ENCODE data around the gene SERPINA5. TPM values are rescaled to one million over a fixed set of nuclear protein-coding genes. Genes with fewer than 3 reads are reported as not detected.
"Not testable (repeated sequence)": the region's sequence is repeated elsewhere in the genome, so short reads cannot be mapped to it uniquely, and the experiment has no call there.

The SERPINA5 gene
- total and polyA plus RNA-seq, 7 experiments from 2014 or later: not detected

DNA sequence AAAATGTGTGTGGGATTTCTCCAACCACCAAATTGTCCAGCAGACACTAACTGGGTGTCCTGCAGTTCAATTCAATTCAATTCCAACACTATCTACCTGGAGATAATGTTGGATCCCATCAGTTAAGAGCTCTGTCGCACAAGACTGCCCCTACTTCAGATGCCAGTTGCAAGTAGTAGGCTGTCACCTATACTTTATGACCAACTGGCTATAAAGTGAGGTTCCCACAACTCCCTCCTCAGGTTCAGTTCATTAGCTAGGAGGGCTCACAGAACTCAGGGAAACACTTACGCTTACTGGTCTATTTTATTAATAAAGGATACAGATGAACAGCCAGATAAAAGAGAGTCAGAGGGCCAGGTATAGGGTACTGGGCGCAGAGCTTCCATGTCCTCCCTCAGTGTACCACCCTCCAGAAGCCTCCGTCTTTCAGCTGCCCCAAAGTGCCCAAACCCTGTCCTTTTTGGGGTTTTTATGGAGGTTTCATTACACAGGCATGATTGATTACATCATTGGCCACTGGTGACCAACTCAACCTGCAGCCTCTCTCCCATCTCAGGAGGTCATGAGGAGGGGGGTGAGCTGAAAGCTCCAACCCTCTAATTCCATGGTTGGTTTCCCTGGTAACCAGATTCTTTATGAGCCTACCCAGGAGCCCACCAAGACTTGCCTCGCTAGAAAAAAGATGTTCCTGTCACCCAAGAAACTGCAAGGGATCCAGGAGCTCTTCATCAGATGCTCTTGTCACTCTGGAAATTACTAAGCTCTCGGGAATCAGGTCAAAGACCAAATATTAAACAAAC lies 7.5 kb upstream of the SERPINA5 start:
- no peaks in the 10 kb centered on the region for H3K36me3 Mint-ChIP-seq
- H3K27me3 ChIP-seq (ENCODE audit: control insufficient read depth in 2 of 2, insufficient read depth in 2 of 2, low read length in 2 of 2): no peaks in the 10 kb centered on the region
- no peak overlapping the region for H3K27ac ChIP-seq (ENCODE audit: low read depth, low read length)
- H3K4me1 Mint-ChIP-seq: peaks cover 0 to 2% (median 0%) of the 10 kb centered on the region in 7 donors
- no peak overlapping the region for H3K4me3 ChIP-seq (ENCODE audit: low read length)
- H3K9me3 Mint-ChIP-seq: peaks cover 0 to 1% (median 0%) of the 10 kb centered on the region in 11 donors
- no peaks in the 10 kb centered on the region for H3K9me3 ChIP-seq (ENCODE audit: control insufficient read depth in 2 of 3, low read length in 3 of 3)
- H3K36me3 ChIP-seq (ENCODE audit: control insufficient read depth in 2 of 3, insufficient read depth in 3 of 3, low read length in 3 of 3): no peaks in the 10 kb centered on the region
- ATAC-seq (no peak), DNase-seq (no peak)
- peaks cover 0 to 4% (median 0%) of the 10 kb centered on the region in 5 donors for H3K27me3 Mint-ChIP-seq
- no peak overlapping the region for H3K4me3 Mint-ChIP-seq
- ChIA-PET POLR2A (no interaction called here), CTCF (no interaction called here)
- intact Hi-C loops (cut with micrococcal nuclease): no loop called here
- H3K27ac Mint-ChIP-seq: no peak overlapping the region
- no peaks in the 10 kb centered on the region for H3K4me1 ChIP-seq (ENCODE audit: control insufficient read depth in 2 of 2, insufficient read depth in 2 of 2, low read length in 2 of 2)

DNA sequence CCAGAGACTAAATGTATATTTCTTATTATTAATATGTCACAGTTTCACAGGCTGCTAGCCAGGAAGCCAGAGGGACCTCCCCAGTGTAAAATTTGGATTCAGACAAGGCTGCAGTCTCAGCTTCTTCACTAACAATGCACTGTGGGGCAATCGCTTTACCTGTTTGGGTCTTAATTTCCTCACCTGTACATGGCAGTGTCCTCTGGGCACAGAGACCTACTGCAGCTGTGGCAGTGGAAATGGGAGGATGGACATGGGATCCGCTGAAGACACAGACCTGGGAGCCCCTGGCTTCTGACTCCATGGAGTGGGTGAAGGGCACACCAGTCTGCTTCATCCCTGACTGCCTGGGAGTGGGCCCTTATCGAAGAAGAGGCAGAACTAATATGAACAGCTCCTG lies 6.9 kb upstream of the SERPINA5 start:
- H3K27me3 ChIP-seq (ENCODE audit: control insufficient read depth in 2 of 2, insufficient read depth in 2 of 2, low read length in 2 of 2): no peaks in the 10 kb centered on the region

GRCh38 chr14:94575730-94576585 lies 5.3 kb upstream of the SERPINA5 start:
- ChIA-PET CTCF (no interaction called here), POLR2A (no interaction called here)
- peaks cover 0 to 2% (median 0%) of the 10 kb centered on the region in 7 donors for H3K4me1 Mint-ChIP-seq
- no peak overlapping the region for H3K27ac Mint-ChIP-seq
- H3K4me1 ChIP-seq (ENCODE audit: control insufficient read depth in 2 of 2, insufficient read depth in 2 of 2, low read length in 2 of 2): no peaks in the 10 kb centered on the region
- no peak overlapping the region for H3K4me3 ChIP-seq (ENCODE audit: low read length)
- no peak overlapping the region for H3K4me3 Mint-ChIP-seq
- DNase-seq (no peak), ATAC-seq (no peak)
- no peak overlapping the region for H3K27ac ChIP-seq (ENCODE audit: low read depth, low read length)
- no peaks in the 10 kb centered on the region for H3K9me3 Mint-ChIP-seq
- H3K27me3 Mint-ChIP-seq: peaks cover 0 to 18% (median 10%) of the 10 kb centered on the region in 5 donors
- intact Hi-C loops (cut with micrococcal nuclease): no loop called here
- H3K9me3 ChIP-seq (ENCODE audit: control insufficient read depth in 2 of 3, low read length in 3 of 3): no peaks in the 10 kb centered on the region
- no peaks in the 10 kb centered on the region for H3K27me3 ChIP-seq (ENCODE audit: control insufficient read depth in 2 of 2, insufficient read depth in 2 of 2, low read length in 2 of 2)
- H3K36me3 Mint-ChIP-seq: no peaks in the 10 kb centered on the region
- H3K36me3 ChIP-seq (ENCODE audit: control insufficient read depth in 2 of 3, insufficient read depth in 3 of 3, low read length in 3 of 3): no peaks in the 10 kb centered on the region

More for the DNA sequence above, 6.9 kb upstream of the SERPINA5 start:
- POLR2A ChIA-PET: no interaction called here
- intact Hi-C loops (cut with micrococcal nuclease): no loop called here
- Mint-ChIP-seq H3K27me3 (peaks cover 0 to 7% (median 3%) of the 10 kb centered on the region in 5 donors), H3K4me1 (peaks cover 0 to 2% (median 0%) of the 10 kb centered on the region in 7 donors), H3K27ac (no peak overlapping the region), H3K9me3 (peaks cover 0 to 1% (median 0%) of the 10 kb centered on the region in 11 donors), H3K36me3 (no peaks in the 10 kb centered on the region), H3K4me3 (no peak overlapping the region)
- CTCF ChIA-PET: no interaction called here
- Histone ChIP-seq H3K36me3 (ENCODE audit: control insufficient read depth in 2 of 3, insufficient read depth in 3 of 3, low read length in 3 of 3) (no peaks in the 10 kb centered on the region), H3K4me1 (ENCODE audit: control insufficient read depth in 2 of 2, insufficient read depth in 2 of 2, low read length in 2 of 2) (no peaks in the 10 kb centered on the region), H3K9me3 (ENCODE audit: control insufficient read depth in 2 of 3, low read length in 3 of 3) (no peaks in the 10 kb centered on the region), H3K4me3 (ENCODE audit: low read length) (no peak overlapping the region), H3K27ac (ENCODE audit: low read depth, low read length) (no peak overlapping the region)
- ATAC-seq (no peak), DNase-seq (no peak)

DNA sequence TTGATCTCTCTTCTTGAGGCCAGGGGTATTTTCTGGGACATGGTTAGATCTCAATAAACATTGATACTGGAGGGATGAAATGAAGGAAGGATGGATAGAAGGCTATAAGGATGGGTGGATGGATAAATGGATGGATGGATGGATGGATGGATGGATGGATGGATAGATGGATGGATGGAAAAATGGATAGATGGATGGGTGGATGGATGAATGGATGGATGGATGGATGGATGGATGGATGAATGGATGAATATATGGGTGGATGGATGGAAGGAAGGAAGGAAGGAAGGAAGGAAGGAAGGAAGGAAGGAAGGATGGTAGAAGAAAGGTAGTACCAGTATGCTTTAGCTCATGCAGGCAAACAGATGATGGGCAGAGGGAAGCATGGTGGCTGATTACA lies 3.8 kb upstream of the SERPINA5 start:
- H3K27ac ChIP-seq (ENCODE audit: low read depth, low read length); H3K36me3 ChIP-seq (ENCODE audit: control insufficient read depth in 2 of 3, insufficient read depth in 3 of 3, low read length in 3 of 3); H3K4me1 Mint-ChIP-seq; H3K9me3 Mint-ChIP-seq; DNase-seq; H3K4me3 ChIP-seq (ENCODE audit: low read length); H3K27me3 ChIP-seq (ENCODE audit: control insufficient read depth in 2 of 2, insufficient read depth in 2 of 2, low read length in 2 of 2); H3K4me3 Mint-ChIP-seq; H3K9me3 ChIP-seq (ENCODE audit: control insufficient read depth in 2 of 3, low read length in 3 of 3); ATAC-seq; intact Hi-C loops (cut with micrococcal nuclease); H3K27ac Mint-ChIP-seq; H3K36me3 Mint-ChIP-seq; H3K4me1 ChIP-seq (ENCODE audit: control insufficient read depth in 2 of 2, insufficient read depth in 2 of 2, low read length in 2 of 2): not testable (repeated sequence)
- ChIA-PET CTCF (interaction anchor here (0.7 kb wide), 1 partner anchor 16 kb away, joined by 3 read pairs; the partner anchor contains the start of gene SERPINA4), POLR2A (interaction anchor here (0.6 kb wide), 1 partner anchor 1613 kb away, joined by 3 read pairs; no protein-coding TSS in a partner anchor)
- H3K27me3 Mint-ChIP-seq: peaks cover 0 to 19% (median 12%) of the 10 kb centered on the region in 5 donors

DNA sequence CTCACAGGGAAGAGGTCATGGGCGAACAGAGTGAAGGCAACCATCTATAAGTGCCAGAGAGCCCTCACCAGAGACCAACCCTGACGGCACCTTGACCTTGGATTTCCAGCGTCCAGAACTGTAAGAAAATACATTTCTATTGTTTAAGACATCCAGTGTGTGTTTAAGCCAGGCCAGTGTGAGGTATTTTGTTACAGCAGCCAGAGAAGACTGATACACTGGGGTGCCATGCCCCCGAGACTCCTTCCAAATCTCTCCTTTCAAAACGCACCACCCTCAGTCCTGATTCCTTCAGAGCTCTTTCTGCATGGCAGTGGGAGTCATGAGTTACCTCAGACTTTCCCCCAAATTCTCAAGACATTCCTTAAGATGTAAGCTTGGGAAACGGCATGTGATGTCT lies 2.5 kb upstream of the SERPINA5 start:
- no peaks in the 10 kb centered on the region for H3K36me3 ChIP-seq (ENCODE audit: control insufficient read depth in 2 of 3, insufficient read depth in 3 of 3, low read length in 3 of 3)
- H3K9me3 ChIP-seq (ENCODE audit: control insufficient read depth in 2 of 3, low read length in 3 of 3): no peaks in the 10 kb centered on the region
- intact Hi-C loops (cut with micrococcal nuclease): no loop called here
- H3K36me3 Mint-ChIP-seq: no peaks in the 10 kb centered on the region
- no peaks in the 10 kb centered on the region for H3K9me3 Mint-ChIP-seq
- no peak overlapping the region for H3K4me3 ChIP-seq (ENCODE audit: low read length)
- no peak overlapping the region for H3K27ac ChIP-seq (ENCODE audit: low read depth, low read length)
- DNase-seq: no peak
- no peaks in the 10 kb centered on the region for H3K4me1 Mint-ChIP-seq
- H3K27me3 Mint-ChIP-seq: peaks cover 0 to 21% (median 12%) of the 10 kb centered on the region in 5 donors
- ChIA-PET CTCF (no interaction called here), POLR2A (no interaction called here)
- ATAC-seq: no peak
- H3K4me3 Mint-ChIP-seq: no peak overlapping the region
- H3K4me1 ChIP-seq (ENCODE audit: control insufficient read depth in 2 of 2, insufficient read depth in 2 of 2, low read length in 2 of 2): no peaks in the 10 kb centered on the region
- H3K27ac Mint-ChIP-seq: no peak overlapping the region
- no peaks in the 10 kb centered on the region for H3K27me3 ChIP-seq (ENCODE audit: control insufficient read depth in 2 of 2, insufficient read depth in 2 of 2, low read length in 2 of 2)

- Mint-ChIP-seq H3K27me3 (peaks cover 0 to 24% (median 12%) of the 10 kb centered on the region in 5 donors), H3K36me3 (no peaks in the 10 kb centered on the region), H3K4me1 (no peaks in the 10 kb centered on the region), H3K9me3 (no peaks in the 10 kb centered on the region), H3K27ac (no peak overlapping the region), H3K4me3 (no peak overlapping the region)
- Histone ChIP-seq H3K27me3 (ENCODE audit: control insufficient read depth in 2 of 2, insufficient read depth in 2 of 2, low read length in 2 of 2) (no peaks in the 10 kb centered on the region), H3K4me1 (ENCODE audit: control insufficient read depth in 2 of 2, insufficient read depth in 2 of 2, low read length in 2 of 2) (no peaks in the 10 kb centered on the region), H3K9me3 (ENCODE audit: control insufficient read depth in 2 of 3, low read length in 3 of 3) (no peaks in the 10 kb centered on the region), H3K27ac (ENCODE audit: low read depth, low read length) (no peak overlapping the region), H3K4me3 (ENCODE audit: low read length) (no peak overlapping the region), H3K36me3 (ENCODE audit: control insufficient read depth in 2 of 3, insufficient read depth in 3 of 3, low read length in 3 of 3) (no peaks in the 10 kb centered on the region)
- intact Hi-C loops (cut with micrococcal nuclease): no loop called here
- no peak for DNase-seq
- ATAC-seq: no peak
- ChIA-PET POLR2A (no interaction called here), CTCF (no interaction called here)
Measured at GRCh38 chr14:94582199-94582750, 1.0 kb downstream of the SERPINA5 start.
